GM23338 (cell line): ENCODE measurements around the gene EGFR. TPM values are rescaled to one million over a fixed set of nuclear protein-coding genes. Genes with fewer than 3 reads are reported as not detected.

Experiments used
- ATAC-seq: fragments of 200-7000 bp; cut with Tn5 transposase; 3 replicates; pipeline ENCODE4 v1.9.1; 2020
- DNase-seq: peaks from one replicate; pipeline ENCODE4 v3.0.0-alpha.2; 2015; ENCODE audit warnings: low spot score
- H2AFZ ChIP-seq: fragments of 200-600 bp; sonication (generic); 2 replicates; pipeline ENCODE4 v1.8.0; 2016; ENCODE audit warnings: antibody characterized with exemption, mild to moderate bottlenecking, moderate library complexity
- H3F3A ChIP-seq: fragments of 200-600 bp; sonication (generic); replicated peaks from 2 replicates; pipeline ENCODE4 v1.8.0; 2017; ENCODE audit warnings: antibody characterized with exemption, mixed run types, low read depth
- H3K27ac ChIP-seq: fragments of 200-600 bp; sonication (generic); 2 replicates; pipeline ENCODE4 v1.6.1; 2016; ENCODE audit warnings: low read depth
- H3K27me3 ChIP-seq: fragments of 200-600 bp; sonication (generic); 2 replicates; pipeline ENCODE4 v1.8.0; 2016; ENCODE audit warnings: mild to moderate bottlenecking, mixed run types, moderate library complexity; ENCODE audit not compliant: insufficient read depth
- H3K36me3 ChIP-seq: fragments of 200-600 bp; sonication (generic); 2 replicates; pipeline ENCODE4 v1.8.0; 2016; ENCODE audit warnings: mild to moderate bottlenecking; ENCODE audit not compliant: insufficient read depth
- H3K4me1 ChIP-seq: fragments of 200-600 bp; sonication (generic); 2 replicates; pipeline ENCODE4 v1.8.0; 2016; ENCODE audit warnings: mild to moderate bottlenecking, moderate library complexity; ENCODE audit not compliant: insufficient read depth
- H3K4me2 ChIP-seq: fragments of 200-600 bp; sonication (generic); 2 replicates; pipeline ENCODE4 v1.7.1; 2017; ENCODE audit warnings: mixed run types
- H3K4me3 ChIP-seq: fragments of 200-600 bp; sonication (generic); 2 replicates; pipeline ENCODE4 v1.6.1; 2016; ENCODE audit warnings: mixed run types
- H3K79me2 ChIP-seq: fragments of 200-600 bp; sonication (generic); replicated peaks from 2 replicates; pipeline ENCODE4 v1.8.0; 2017; ENCODE audit warnings: mild to moderate bottlenecking; ENCODE audit not compliant: insufficient read depth
- H3K9me2 ChIP-seq: fragments of 200-600 bp; sonication (generic); 2 replicates; pipeline ENCODE4 v1.8.0; 2017; ENCODE audit not compliant: insufficient read depth
- H4K20me1 ChIP-seq: fragments of 200-600 bp; sonication (generic); replicated peaks from 2 replicates; pipeline ENCODE4 v1.8.0; 2017; ENCODE audit warnings: mild to moderate bottlenecking; ENCODE audit not compliant: insufficient read depth
- H3K27ac Mint-ChIP-seq: 2 replicates; pipeline ENCODE4 v1.8.0; 2020; ENCODE audit warnings: inconsistent platforms, mild to moderate bottlenecking, moderate library complexity, mixed read lengths
- H3K27me3 Mint-ChIP-seq: 3 replicates; pipeline ENCODE4 v1.8.0; 2022; ENCODE audit warnings: low read depth, mild to moderate bottlenecking, moderate library complexity, mixed read lengths, inconsistent platforms; ENCODE audit not compliant: insufficient read depth, poor library complexity
- H3K36me3 Mint-ChIP-seq: 3 replicates; pipeline ENCODE4 v1.8.0; 2021; ENCODE audit warnings: low read depth, mild to moderate bottlenecking, inconsistent platforms, moderate library complexity, mixed read lengths
- H3K4me1 Mint-ChIP-seq: 3 replicates; pipeline ENCODE4 v1.8.0; 2020; ENCODE audit warnings: mild to moderate bottlenecking, inconsistent platforms, mixed read lengths
- H3K4me3 Mint-ChIP-seq: 3 replicates; pipeline ENCODE4 v1.8.0; 2021; ENCODE audit warnings: moderate library complexity, mild to moderate bottlenecking, inconsistent platforms, mixed read lengths
- H3K9me3 Mint-ChIP-seq: 3 replicates; pipeline ENCODE4 v1.8.0; 2020; ENCODE audit warnings: moderate library complexity, mild to moderate bottlenecking, inconsistent platforms, mixed read lengths
- CTCF ChIP-seq, 2 experiments: fragments of 200-600 bp in 1 of 2; sonication (generic) in 1 of 2; conservative IDR thresholded peaks; 2 replicates each; pipeline versions ENCODE4 v1.5.1 to v1.6.1; 2016 to 2017; ENCODE audit warnings: antibody characterized with exemption in 2 of 2, low read depth in 2 of 2, mild to moderate bottlenecking in 2 of 2, moderate library complexity in 1 of 2
- ETS1 ChIP-seq: IDR thresholded peaks from 2 replicates; pipeline ENCODE4 v1.6.1; 2016; ENCODE audit warnings: antibody characterized with exemption
- EZH2 ChIP-seq: fragments of 200-600 bp; sonication (generic); IDR thresholded peaks from one replicate; pipeline ENCODE4 v1.8.0; 2017; ENCODE audit warnings: antibody characterized with exemption, mild to moderate bottlenecking, low read depth; ENCODE audit not compliant: unreplicated experiment
- EZH2phosphoT487 ChIP-seq: fragments of 200-600 bp; sonication (generic); IDR thresholded peaks from one replicate; pipeline ENCODE4 v1.8.1; 2018; ENCODE audit warnings: antibody characterized with exemption; ENCODE audit not compliant: unreplicated experiment
- REST ChIP-seq: IDR thresholded peaks from one replicate; pipeline ENCODE4 v1.6.1; 2018; ENCODE audit warnings: antibody characterized with exemption; ENCODE audit not compliant: unreplicated experiment
- ZNF114 ChIP-seq: fragments of 250-450 bp; sonication (Bioruptor Pico); IDR thresholded peaks from 2 replicates; pipeline ENCODE4 v1.5.0; 2020; ENCODE audit warnings: mild to moderate bottlenecking, moderate library complexity
- ZNF462 ChIP-seq: fragments of 250-450 bp; sonication (Bioruptor Pico); IDR thresholded peaks from 2 replicates; pipeline ENCODE4 v1.5.0; 2020; ENCODE audit warnings: mild to moderate bottlenecking, moderate library complexity
- polyA plus RNA-seq: library from polyadenylated mRNA; unstranded; fragments of >200 nt; fragmentation: Nextera tagmentation; extraction: Ambion mirVana; gene quantifications from 2 replicates; pipeline ENCODE4 v1.2.1, GENCODE V29; 2016
- total RNA-seq: library from RNA; depleted of rRNA; stranded (reverse); fragments of >200 nt; shearing (Covaris generic); gene quantifications from 2 replicates; pipeline ENCODE4 v1.2.3, GENCODE V29; 2014

Gene EGFR
- total and polyA plus RNA-seq, 2 experiments from 2014 or later = 1.5 to 4.5 TPM

- TF ChIP-seq ZNF462 (CRISPR knock-in tag) (no peak), ZNF114 (CRISPR knock-in tag) (no peak), EZH2 (no peak), EZH2phosphoT487 (no peak), REST (no peak), CTCF (conservative IDR thresholded peaks at IDR 0.05; ENCODE audit: low read depth in 2 of 2) (no peak), ETS1 (no peak)
- Histone ChIP-seq H3K4me1 (no peaks in the 10 kb centered on the region), H3K27ac (no peak overlapping the region), H2AFZ (no peak overlapping the region), H3K27me3 (no peaks in the 10 kb centered on the region), H3K4me3 (no peak overlapping the region), H3K79me2 (no peaks in the 10 kb centered on the region), H3F3A (no peaks in the 10 kb centered on the region), H4K20me1 (no peaks in the 10 kb centered on the region), H3K4me2 (no peak overlapping the region), H3K9me2 (0 out of 2 replicates have a peak, but pooled peaks cover 2% of the 10 kb centered on the region), H3K36me3 (no peaks in the 10 kb centered on the region)
- Mint-ChIP-seq H3K27ac (no peak overlapping the region), H3K27me3 (peaks cover 4% of the 10 kb centered on the region), H3K4me3 (no peak overlapping the region), H3K4me1 (peaks cover 10% of the 10 kb centered on the region), H3K9me3 (no peaks in the 10 kb centered on the region), H3K36me3 (no peaks in the 10 kb centered on the region; the same call in 2 of the 3 replicates)
- ATAC-seq (no peak), DNase-seq (no peak)
Observed at GRCh38 chr7:55173671-55174070, 154.9 kb downstream of the EGFR start.
